HepG2 (cell line): ENCODE results near the gene GNAL. TPM values are rescaled to one million over a fixed set of nuclear protein-coding genes. Genes with fewer than 3 reads are reported as not detected.

Source experiments
- AGO1 ChIP-seq: fragments of 200-400 bp; formaldehyde crosslinking; IDR thresholded peaks from 2 replicates; pipeline ENCODE4 v1.6.1; 2017; ENCODE audit warnings: mild to moderate bottlenecking, low read depth, low read length, moderate library complexity; ENCODE audit not compliant: poor library complexity, severe bottlenecking
- AHDC1 ChIP-seq: sonication (generic); formaldehyde crosslinking; IDR thresholded peaks from 2 replicates; pipeline ENCODE4 v1.5.1; 2020; ENCODE audit warnings: mild to moderate bottlenecking, missing genetic modification reagents, borderline replicate concordance
- HOXA3 ChIP-seq: sonication (generic); formaldehyde crosslinking; IDR thresholded peaks from 2 replicates; pipeline ENCODE4 v1.5.0; 2020; ENCODE audit warnings: missing genetic modification reagents
- KLF16 ChIP-seq, 2 experiments: sonication (generic) in 1 of 2; formaldehyde crosslinking in 1 of 2; IDR thresholded peaks; 2 replicates each; pipeline versions ENCODE4 v1.6.1 to v1.8.0; 2016 to 2023; ENCODE audit warnings: missing genetic modification reagents in 2 of 2, missing compliant biosample characterization in 1 of 2
- LCORL ChIP-seq, 2 experiments: fragments of 450-650 bp in 1 of 2; sonication (generic) in 1 of 2; formaldehyde crosslinking in 1 of 2; IDR thresholded peaks; 2 replicates each; pipeline versions ENCODE4 v1.5.0 to v1.6.1; 2017 to 2020; ENCODE audit warnings: antibody characterized with exemption in 1 of 2, missing genetic modification reagents in 1 of 2
- NKX3-1 ChIP-seq: sonication (generic); formaldehyde crosslinking; IDR thresholded peaks from 2 replicates; pipeline ENCODE4 v1.5.0; 2020; ENCODE audit warnings: missing genetic modification reagents
- ONECUT2 ChIP-seq: sonication (generic); formaldehyde crosslinking; IDR thresholded peaks from 2 replicates; pipeline ENCODE4 v1.4.0; 2020; ENCODE audit warnings: missing genetic modification reagents
- POLR2A ChIP-seq, 2 experiments: IDR thresholded peaks; 2 replicates each; pipeline ENCODE4 v1.6.1; 2011; ENCODE audit warnings: low read depth in 2 of 2, low read length in 2 of 2, mild to moderate bottlenecking in 1 of 2, moderate library complexity in 1 of 2; ENCODE audit not compliant: insufficient read depth in 1 of 2
- SIN3A ChIP-seq: IDR thresholded peaks from 2 replicates; pipeline ENCODE4 v1.6.1; 2011; ENCODE audit warnings: low read depth, mild to moderate bottlenecking, control low read depth, low read length, borderline replicate concordance
- SOX6 ChIP-seq, 2 experiments: fragments of 450-650 bp in 1 of 2; sonication (generic) in 1 of 2; formaldehyde crosslinking in 1 of 2; IDR thresholded peaks; 2 replicates each; pipeline versions ENCODE4 v1.4.0 to v1.6.1; 2017 to 2020; ENCODE audit warnings: antibody characterized with exemption in 1 of 2, mild to moderate bottlenecking in 1 of 2, missing genetic modification reagents in 1 of 2
- SP1 ChIP-seq, 2 experiments: fragments of 450-650 bp in 1 of 2; sonication (generic) in 1 of 2; formaldehyde crosslinking in 1 of 2; IDR thresholded peaks; 2 replicates each; pipeline versions ENCODE4 v1.4.0 to v1.6.1; 2016 to 2020; ENCODE audit warnings: missing genetic modification reagents in 1 of 2
- ZMAT3 ChIP-seq: sonication (generic); formaldehyde crosslinking; conservative IDR thresholded peaks from 2 replicates; pipeline ENCODE4 v1.7.0; 2021; ENCODE audit warnings: missing genetic modification reagents
- ZMYM4 ChIP-seq: sonication (generic); formaldehyde crosslinking; IDR thresholded peaks from 2 replicates; pipeline ENCODE4 v1.8.1; 2023; ENCODE audit warnings: mild to moderate bottlenecking, missing genetic modification reagents
- ZNF772 ChIP-seq: sonication (generic); formaldehyde crosslinking; IDR thresholded peaks from 2 replicates; pipeline ENCODE4 v1.5.0; 2020; ENCODE audit warnings: mild to moderate bottlenecking, missing genetic modification reagents
- ZNF792 ChIP-seq: IDR thresholded peaks from 2 replicates; pipeline ENCODE4 v1.6.1; 2016
- ZNF878 ChIP-seq: sonication (generic); formaldehyde crosslinking; IDR thresholded peaks from 2 replicates; pipeline ENCODE4 v1.8.1; 2023; ENCODE audit warnings: mild to moderate bottlenecking, missing genetic modification reagents, moderate library complexity
- polyA plus RNA-seq, 8 experiments: library from polyadenylated mRNA; depleted of rRNA in 3 of 8; stranded (reverse) in 7 of 8; unstranded in 1 of 8; fragments of >200 nt; fragmentation: Illumina TruSeq in 4 of 8; extraction: Trizol in 4 of 8; gene quantifications; 2 replicates each; pipeline versions ENCODE4 v1.2.1 to v1.2.3, GENCODE V29; 2011 to 2016; ENCODE audit warnings: low read depth in 4 of 8, missing spikeins in 1 of 8, mixed read lengths in 1 of 8; ENCODE audit not compliant: insufficient read depth in 1 of 8
- total RNA-seq, 5 experiments: library from RNA; depleted of rRNA; stranded (reverse); fragments of >200 nt; fragmentation: Illumina TruSeq; extraction: Trizol; gene quantifications; 2 replicates each; pipeline ENCODE4 v1.2.3, GENCODE V29; 2016; ENCODE audit warnings: low read depth in 1 of 5
- TF ChIP-seq, protein P1 (sequence below): sonication (generic); IDR thresholded peaks from 2 replicates; pipeline ENCODE4 v1.6.1; 2016; ENCODE audit warnings: low read depth, borderline replicate concordance
- TF ChIP-seq, protein P2 (sequence below): sonication (generic); formaldehyde crosslinking; IDR thresholded peaks from 2 replicates; pipeline ENCODE4 v1.5.0; 2020; ENCODE audit warnings: missing genetic modification reagents
- TF ChIP-seq, protein P3 (sequence below): sonication (generic); formaldehyde crosslinking; IDR thresholded peaks from 2 replicates; pipeline ENCODE4 v1.8.1; 2023; ENCODE audit warnings: mild to moderate bottlenecking, moderate library complexity, missing genetic modification reagents

The GNAL gene
- total and polyA plus RNA-seq, 2 of the 13 experiments (the other 11 are each of a cell fraction or from before 2014, with no cell fraction given) = 0.87 to 1.4 TPM

GRCh38 chr18:11908182-11909060, 219.4 kb downstream of the GNAL start, which contains the start of gene MPPE1 (continued):
- TF ChIP-seq ZNF792 (CRISPR knock-in tag) (0 out of 2 replicates have a peak, but pooled peaks have one; percentile 20), AGO1 (peak; percentile 24), SIN3A (peak; percentile 41; the same call in 1 of the 2 replicates), POLR2A (IDR thresholded peaks at IDR 0.05; ENCODE audit: insufficient read depth in 1 of 2, low read depth in 2 of 2, low read length in 2 of 2) (peak; percentile 74 to 78), ZNF772 (CRISPR knock-in tag) (0 out of 2 replicates have a peak, but pooled peaks have one; percentile 45), ZMYM4 (CRISPR knock-in tag) (0 out of 2 replicates have a peak, but pooled peaks have one; percentile 48), ZNF878 (CRISPR knock-in tag) (peak; percentile 52; the same call in 1 of the 2 replicates), AHDC1 (CRISPR knock-in tag) (peak; percentile 55; the same call in 1 of the 2 replicates), SP1 (IDR thresholded peaks at IDR 0.05) (no peak), SP1 (CRISPR knock-in tag; IDR thresholded peaks at IDR 0.05) (peak; percentile 37; the same call in 1 of the 2 replicates), SOX6 (IDR thresholded peaks at IDR 0.05) (no peak), SOX6 (CRISPR knock-in tag; IDR thresholded peaks at IDR 0.05) (peak; percentile 62; the same call in 1 of the 2 replicates), ONECUT2 (no peak), KLF16 (CRISPR knock-in tag; IDR thresholded peaks at IDR 0.05) (peak in 1 of 2 experiments; percentile 53; a peak in 1 of 4 replicates), ZMAT3 (peak; percentile 74; the same call in 1 of the 2 replicates), HOXA3 (CRISPR knock-in tag) (peak; percentile 66; the same call in 1 of the 2 replicates), LCORL (IDR thresholded peaks at IDR 0.05) (no peak), LCORL (CRISPR knock-in tag; IDR thresholded peaks at IDR 0.05) (peak; percentile 75), NKX3-1 (CRISPR knock-in tag) (peak; percentile 71; the same call in 1 of the 2 replicates)
- TF ChIP-seq, protein P1, sequence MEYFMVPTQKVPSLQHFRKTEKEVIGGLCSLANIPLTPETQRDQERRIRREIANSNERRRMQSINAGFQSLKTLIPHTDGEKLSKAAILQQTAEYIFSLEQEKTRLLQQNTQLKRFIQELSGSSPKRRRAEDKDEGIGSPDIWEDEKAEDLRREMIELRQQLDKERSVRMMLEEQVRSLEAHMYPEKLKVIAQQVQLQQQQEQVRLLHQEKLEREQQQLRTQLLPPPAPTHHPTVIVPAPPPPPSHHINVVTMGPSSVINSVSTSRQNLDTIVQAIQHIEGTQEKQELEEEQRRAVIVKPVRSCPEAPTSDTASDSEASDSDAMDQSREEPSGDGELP = peak; percentile 33; the same call in 1 of the 2 replicates
- TF ChIP-seq, protein P2, sequence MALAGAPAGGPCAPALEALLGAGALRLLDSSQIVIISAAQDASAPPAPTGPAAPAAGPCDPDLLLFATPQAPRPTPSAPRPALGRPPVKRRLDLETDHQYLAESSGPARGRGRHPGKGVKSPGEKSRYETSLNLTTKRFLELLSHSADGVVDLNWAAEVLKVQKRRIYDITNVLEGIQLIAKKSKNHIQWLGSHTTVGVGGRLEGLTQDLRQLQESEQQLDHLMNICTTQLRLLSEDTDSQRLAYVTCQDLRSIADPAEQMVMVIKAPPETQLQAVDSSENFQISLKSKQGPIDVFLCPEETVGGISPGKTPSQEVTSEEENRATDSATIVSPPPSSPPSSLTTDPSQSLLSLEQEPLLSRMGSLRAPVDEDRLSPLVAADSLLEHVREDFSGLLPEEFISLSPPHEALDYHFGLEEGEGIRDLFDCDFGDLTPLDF (CRISPR knock-in tag) = peak; percentile 87
- TF ChIP-seq, protein P3, sequence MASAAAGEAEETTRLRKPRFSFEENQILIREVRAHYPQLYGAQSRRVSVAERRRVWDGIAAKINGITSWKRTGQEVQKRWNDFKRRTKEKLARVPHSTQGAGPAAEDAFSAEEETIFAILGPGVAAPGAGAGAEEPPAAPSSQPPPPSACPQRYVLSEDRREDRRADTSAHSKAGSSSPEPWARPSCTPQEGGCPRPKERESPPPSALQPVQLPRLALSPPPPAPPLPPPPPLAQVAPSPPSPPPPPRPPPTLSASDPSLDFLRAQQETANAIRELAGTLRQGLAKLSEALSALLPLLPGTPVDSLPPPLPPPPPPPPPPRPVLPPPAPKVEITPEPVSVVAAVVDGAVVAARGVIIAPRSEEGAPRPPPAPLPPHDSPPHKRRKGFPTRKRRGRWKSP (CRISPR knock-in tag) = peak; percentile 93
